HL-60 (cell line): ENCODE measurements around the gene NABP2.

Experiments
- DNase-seq, 2 experiments: peaks; one replicate each; pipeline ENCODE4 v3.0.0-alpha.2; 2010 to 2020; ENCODE audit warnings: low read depth in 1 of 2, low spot score in 1 of 2
- H3K27ac ChIP-seq: fragments of 250-450 bp; sonication (Bioruptor Pico); replicated peaks from 2 replicates; pipeline ENCODE4 v1.5.1; 2020; ENCODE audit warnings: mild to moderate bottlenecking, moderate library complexity
- H3K27me3 ChIP-seq: fragments of 250-450 bp; sonication (Bioruptor Pico); 2 replicates; pipeline ENCODE4 v1.5.1; 2021; ENCODE audit warnings: mild to moderate bottlenecking, moderate library complexity; ENCODE audit not compliant: insufficient read depth, poor library complexity, severe bottlenecking
- H3K4me3 ChIP-seq: replicated peaks from 2 replicates; pipeline ENCODE4 v1.5.1; 2011; ENCODE audit warnings: mild to moderate bottlenecking, control low read depth, low read length; ENCODE audit not compliant: insufficient read depth
- GABPA ChIP-seq: IDR thresholded peaks from 2 replicates; pipeline ENCODE4 v1.6.1; 2012; ENCODE audit warnings: low read depth
- POLR2AphosphoS5 ChIP-seq: IDR thresholded peaks from 2 replicates; pipeline ENCODE4 v1.6.1; 2012; ENCODE audit warnings: low read depth
- SPI1 ChIP-seq: IDR thresholded peaks from 2 replicates; pipeline ENCODE4 v1.6.1; 2012; ENCODE audit warnings: low read depth, mild to moderate bottlenecking, borderline replicate concordance
- TF ChIP-seq, protein P1 (sequence below): IDR thresholded peaks from one replicate; pipeline ENCODE4 v1.5.1; 2011; ENCODE audit warnings: low read length, control low read depth, inconsistent platforms; ENCODE audit not compliant: insufficient read depth
- TF ChIP-seq, protein P2 (sequence below): IDR thresholded peaks from 2 replicates; pipeline ENCODE4 v1.6.1; 2012; ENCODE audit warnings: low read depth; ENCODE audit not compliant: insufficient replicate concordance

Gene NABP2

DNA sequence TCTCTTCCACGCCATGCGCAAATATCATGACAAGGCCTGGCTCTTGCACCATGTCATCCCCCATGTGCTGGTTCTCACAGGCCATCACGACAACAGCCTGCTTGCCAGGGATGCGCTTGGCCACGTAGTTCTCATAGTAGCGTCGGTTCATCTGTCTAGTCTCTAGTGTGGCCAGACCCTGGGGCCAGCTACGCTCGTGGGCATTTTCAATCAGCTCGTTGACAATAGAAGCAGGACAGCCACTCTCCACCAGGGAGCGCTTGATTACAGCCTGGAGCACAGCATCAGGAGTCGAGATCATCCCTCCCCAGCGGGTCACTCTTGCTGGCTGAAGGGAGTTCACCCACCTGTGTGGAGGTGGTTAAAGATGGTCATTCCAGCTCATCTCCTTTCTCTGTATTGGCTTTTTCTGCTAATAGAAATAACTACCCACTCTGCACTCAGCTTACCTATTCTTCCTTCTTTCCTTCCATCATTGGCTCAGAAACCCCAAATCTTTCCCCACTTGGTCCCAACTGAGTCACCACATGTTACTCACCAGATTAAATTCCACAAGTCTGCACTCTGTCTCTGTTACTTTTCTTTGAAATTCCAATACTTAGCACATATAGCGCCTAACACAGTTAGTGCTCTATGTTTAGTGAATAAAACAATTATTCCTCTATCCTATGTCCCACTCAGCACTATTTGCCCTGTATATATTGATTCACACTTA, 17.5 kb upstream of the NABP2 start:
- H3K27me3 ChIP-seq, result no peaks in the 10 kb centered on the region
- TF ChIP-seq SPI1, result no peak
- TF ChIP-seq, protein P1, sequence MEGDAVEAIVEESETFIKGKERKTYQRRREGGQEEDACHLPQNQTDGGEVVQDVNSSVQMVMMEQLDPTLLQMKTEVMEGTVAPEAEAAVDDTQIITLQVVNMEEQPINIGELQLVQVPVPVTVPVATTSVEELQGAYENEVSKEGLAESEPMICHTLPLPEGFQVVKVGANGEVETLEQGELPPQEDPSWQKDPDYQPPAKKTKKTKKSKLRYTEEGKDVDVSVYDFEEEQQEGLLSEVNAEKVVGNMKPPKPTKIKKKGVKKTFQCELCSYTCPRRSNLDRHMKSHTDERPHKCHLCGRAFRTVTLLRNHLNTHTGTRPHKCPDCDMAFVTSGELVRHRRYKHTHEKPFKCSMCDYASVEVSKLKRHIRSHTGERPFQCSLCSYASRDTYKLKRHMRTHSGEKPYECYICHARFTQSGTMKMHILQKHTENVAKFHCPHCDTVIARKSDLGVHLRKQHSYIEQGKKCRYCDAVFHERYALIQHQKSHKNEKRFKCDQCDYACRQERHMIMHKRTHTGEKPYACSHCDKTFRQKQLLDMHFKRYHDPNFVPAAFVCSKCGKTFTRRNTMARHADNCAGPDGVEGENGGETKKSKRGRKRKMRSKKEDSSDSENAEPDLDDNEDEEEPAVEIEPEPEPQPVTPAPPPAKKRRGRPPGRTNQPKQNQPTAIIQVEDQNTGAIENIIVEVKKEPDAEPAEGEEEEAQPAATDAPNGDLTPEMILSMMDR, result peak; percentile 75
- DNase-seq, result peak in 1 of 2 experiments; percentile 62
- no peak overlapping the region for H3K27ac ChIP-seq
- no peak overlapping the region for H3K4me3 ChIP-seq

- no peak for TF ChIP-seq SPI1
- TF ChIP-seq POLR2AphosphoS5, result no peak
- TF ChIP-seq, protein P1, result no peak
- TF ChIP-seq, protein P2, sequence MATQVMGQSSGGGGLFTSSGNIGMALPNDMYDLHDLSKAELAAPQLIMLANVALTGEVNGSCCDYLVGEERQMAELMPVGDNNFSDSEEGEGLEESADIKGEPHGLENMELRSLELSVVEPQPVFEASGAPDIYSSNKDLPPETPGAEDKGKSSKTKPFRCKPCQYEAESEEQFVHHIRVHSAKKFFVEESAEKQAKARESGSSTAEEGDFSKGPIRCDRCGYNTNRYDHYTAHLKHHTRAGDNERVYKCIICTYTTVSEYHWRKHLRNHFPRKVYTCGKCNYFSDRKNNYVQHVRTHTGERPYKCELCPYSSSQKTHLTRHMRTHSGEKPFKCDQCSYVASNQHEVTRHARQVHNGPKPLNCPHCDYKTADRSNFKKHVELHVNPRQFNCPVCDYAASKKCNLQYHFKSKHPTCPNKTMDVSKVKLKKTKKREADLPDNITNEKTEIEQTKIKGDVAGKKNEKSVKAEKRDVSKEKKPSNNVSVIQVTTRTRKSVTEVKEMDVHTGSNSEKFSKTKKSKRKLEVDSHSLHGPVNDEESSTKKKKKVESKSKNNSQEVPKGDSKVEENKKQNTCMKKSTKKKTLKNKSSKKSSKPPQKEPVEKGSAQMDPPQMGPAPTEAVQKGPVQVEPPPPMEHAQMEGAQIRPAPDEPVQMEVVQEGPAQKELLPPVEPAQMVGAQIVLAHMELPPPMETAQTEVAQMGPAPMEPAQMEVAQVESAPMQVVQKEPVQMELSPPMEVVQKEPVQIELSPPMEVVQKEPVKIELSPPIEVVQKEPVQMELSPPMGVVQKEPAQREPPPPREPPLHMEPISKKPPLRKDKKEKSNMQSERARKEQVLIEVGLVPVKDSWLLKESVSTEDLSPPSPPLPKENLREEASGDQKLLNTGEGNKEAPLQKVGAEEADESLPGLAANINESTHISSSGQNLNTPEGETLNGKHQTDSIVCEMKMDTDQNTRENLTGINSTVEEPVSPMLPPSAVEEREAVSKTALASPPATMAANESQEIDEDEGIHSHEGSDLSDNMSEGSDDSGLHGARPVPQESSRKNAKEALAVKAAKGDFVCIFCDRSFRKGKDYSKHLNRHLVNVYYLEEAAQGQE, result no peak
- TF ChIP-seq GABPA, result no peak
- Histone ChIP-seq H3K27me3 (no peaks in the 10 kb centered on the region), H3K4me3 (no peak overlapping the region), H3K27ac (no peak overlapping the region)
- DNase-seq, result no peak
Measured at GRCh38 chr12:56208006-56208405, 16.1 kb upstream of the NABP2 start.

DNA sequence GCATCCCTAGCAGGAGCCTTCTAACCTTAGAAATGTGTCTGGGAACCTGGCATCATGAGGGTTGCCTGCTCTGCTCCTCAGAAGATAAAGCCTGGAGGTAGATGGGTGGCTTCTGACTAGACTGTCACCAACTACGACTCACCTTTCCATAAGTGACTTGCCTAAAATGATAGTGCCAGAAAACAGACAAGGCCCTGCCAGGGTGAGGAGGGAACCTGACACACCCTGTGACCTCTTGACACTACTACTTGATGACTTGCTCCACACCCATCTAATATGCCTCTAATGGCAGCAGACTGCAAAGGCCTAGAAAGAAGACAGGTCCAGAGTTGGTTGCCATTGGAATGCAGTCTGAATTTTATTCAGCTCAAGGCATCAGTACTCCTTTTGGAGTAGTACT, 11.8 kb upstream of the NABP2 start:
- H3K27ac ChIP-seq, result no peak overlapping the region
- DNase-seq, result no peak
- no peak overlapping the region for H3K4me3 ChIP-seq
- TF ChIP-seq, protein P2, result no peak
- no peak for TF ChIP-seq GABPA
- TF ChIP-seq, protein P1, result no peak
- H3K27me3 ChIP-seq, result no peaks in the 10 kb centered on the region

DNA sequence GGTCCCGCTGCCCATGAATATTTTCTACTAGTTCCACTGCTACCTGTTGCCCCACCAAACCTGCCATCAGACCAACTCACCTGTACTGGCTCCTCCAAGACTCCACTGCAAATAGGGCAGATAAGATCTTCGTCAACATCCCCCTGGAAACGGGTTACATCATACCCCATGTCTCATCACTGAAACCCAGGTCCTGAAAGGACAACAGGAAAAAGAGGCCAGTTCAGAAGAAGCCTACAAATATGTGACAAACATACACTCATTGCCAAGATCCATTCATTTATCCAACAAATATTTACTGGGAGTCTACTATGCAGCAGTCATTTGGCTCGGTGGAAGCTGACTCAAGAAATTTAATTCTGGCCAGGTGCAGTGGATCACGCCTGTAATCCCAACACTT, 10.3 kb upstream of the NABP2 start:
- no peak overlapping the region for H3K4me3 ChIP-seq
- TF ChIP-seq, protein P1, result no peak
- TF ChIP-seq POLR2AphosphoS5 (no peak), SPI1 (no peak), GABPA (no peak)
- TF ChIP-seq, protein P2, result no peak
- no peaks in the 10 kb centered on the region for H3K27me3 ChIP-seq

More for the DNA sequence above, 10.3 kb upstream of the NABP2 start:
- DNase-seq, result no peak
- H3K27ac ChIP-seq, result no peak overlapping the region
